ENCODE results near the gene WDR27.

GRCh38 chr6:169571123-169571962 is 130.5 kb downstream of the WDR27 start:
- TF ChIP-seq, protein P1, sequence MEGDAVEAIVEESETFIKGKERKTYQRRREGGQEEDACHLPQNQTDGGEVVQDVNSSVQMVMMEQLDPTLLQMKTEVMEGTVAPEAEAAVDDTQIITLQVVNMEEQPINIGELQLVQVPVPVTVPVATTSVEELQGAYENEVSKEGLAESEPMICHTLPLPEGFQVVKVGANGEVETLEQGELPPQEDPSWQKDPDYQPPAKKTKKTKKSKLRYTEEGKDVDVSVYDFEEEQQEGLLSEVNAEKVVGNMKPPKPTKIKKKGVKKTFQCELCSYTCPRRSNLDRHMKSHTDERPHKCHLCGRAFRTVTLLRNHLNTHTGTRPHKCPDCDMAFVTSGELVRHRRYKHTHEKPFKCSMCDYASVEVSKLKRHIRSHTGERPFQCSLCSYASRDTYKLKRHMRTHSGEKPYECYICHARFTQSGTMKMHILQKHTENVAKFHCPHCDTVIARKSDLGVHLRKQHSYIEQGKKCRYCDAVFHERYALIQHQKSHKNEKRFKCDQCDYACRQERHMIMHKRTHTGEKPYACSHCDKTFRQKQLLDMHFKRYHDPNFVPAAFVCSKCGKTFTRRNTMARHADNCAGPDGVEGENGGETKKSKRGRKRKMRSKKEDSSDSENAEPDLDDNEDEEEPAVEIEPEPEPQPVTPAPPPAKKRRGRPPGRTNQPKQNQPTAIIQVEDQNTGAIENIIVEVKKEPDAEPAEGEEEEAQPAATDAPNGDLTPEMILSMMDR (conservative IDR thresholded peaks at IDR 0.05; ENCODE audit: low read length) = no peak
- TF ChIP-seq EZH2phosphoT487 (IDR thresholded peaks at IDR 0.05; ENCODE audit: borderline replicate concordance) = no peak

Measured in Loucy (cell line).